H1 (cell line): ENCODE results near the gene SLC7A11. TPM values are rescaled to one million over a fixed set of nuclear protein-coding genes. Genes with fewer than 3 reads are reported as not detected.

Experiments used
- CTCF ChIA-PET: fragments of 300-600 bp; sonication (Branson Sonifier 250); formaldehyde crosslinking; loops from one replicate; lab custom pipeline; 2021; ENCODE audit not compliant: partially characterized antibody; lab: Charles Lee
- POLR2A ChIA-PET: fragments of 300-600 bp; sonication (Branson Sonifier 250); formaldehyde crosslinking; loops from one replicate; lab custom pipeline; 2021; ENCODE audit warnings: inconsistent platforms; ENCODE audit not compliant: partially characterized antibody; lab: Charles Lee
- DNase-seq, 2 experiments: peaks; one replicate each; pipeline versions ENCODE4 v3.0.0 to v3.0.0-alpha.2; 2010 to 2022; ENCODE audit warnings: low spot score in 2 of 2, low read depth in 1 of 2, mixed read lengths in 1 of 2
- FAIRE-seq: peaks from 2 replicates; lab custom pipeline; 2011; peaks lifted over from hg19 to GRCh38; lab: Jason Lieb, UNC
- H2AFZ ChIP-seq: 2 replicates; pipeline ENCODE4 v1.8.1; 2012; ENCODE audit warnings: low read length, inconsistent platforms
- H2AK5ac ChIP-seq: 2 replicates; pipeline ENCODE4 v1.6.1; 2013; ENCODE audit warnings: low read depth, low read length
- H2BK120ac ChIP-seq: replicated peaks from 2 replicates; pipeline ENCODE3; 2013; ENCODE audit warnings: low read depth, low read length, inconsistent platforms
- H2BK12ac ChIP-seq: 2 replicates; pipeline ENCODE4 v1.6.1; 2013; ENCODE audit warnings: low read depth, low read length
- H2BK15ac ChIP-seq: 2 replicates; pipeline ENCODE4 v1.6.1; 2013; ENCODE audit warnings: low read length
- H2BK20ac ChIP-seq: 2 replicates; pipeline ENCODE4 v1.6.1; 2013; ENCODE audit warnings: low read length
- H2BK5ac ChIP-seq: 2 replicates; pipeline ENCODE4 v1.6.1; 2013; ENCODE audit warnings: low read depth, low read length
- H3K14ac ChIP-seq: 2 replicates; pipeline ENCODE4 v1.6.1; 2013; ENCODE audit warnings: inconsistent platforms; ENCODE audit not compliant: insufficient read length
- H3K18ac ChIP-seq: 2 replicates; pipeline ENCODE4 v1.6.1; 2013; ENCODE audit warnings: low read length; ENCODE audit errors: extremely low read depth
- H3K23ac ChIP-seq: 2 replicates; pipeline ENCODE4 v1.6.1; 2013; ENCODE audit warnings: inconsistent platforms; ENCODE audit not compliant: insufficient read length
- H3K23me2 ChIP-seq: 2 replicates; pipeline ENCODE4 v1.6.1; 2013; ENCODE audit warnings: low read depth, low read length
- H3K27ac ChIP-seq: 2 replicates; pipeline ENCODE4 v1.6.1; 2011; ENCODE audit warnings: low read depth, low read length, inconsistent platforms
- H3K27me3 ChIP-seq, 4 experiments: replicated peaks in 1 of 4; 1 replicate in 1 of 4; 2 replicates in 3 of 4; pipeline versions ENCODE4 v1.6.1 to v1.8.1; 2011 to 2013; ENCODE audit warnings: low read length in 3 of 4, mild to moderate bottlenecking in 3 of 4, inconsistent platforms in 2 of 4, mixed read lengths in 2 of 4, moderate library complexity in 1 of 4; ENCODE audit not compliant: control insufficient read depth in 3 of 4, insufficient read depth in 3 of 4; ENCODE audit errors: extremely low read depth in 1 of 4
- H3K36me3 ChIP-seq, 4 experiments: 2 replicates each; pipeline versions ENCODE4 v1.6.1 to v1.8.1; 2011 to 2013; ENCODE audit warnings: mild to moderate bottlenecking in 4 of 4, low read length in 3 of 4, moderate library complexity in 2 of 4, control low read depth in 1 of 4, inconsistent platforms in 1 of 4; ENCODE audit not compliant: insufficient read depth in 4 of 4, control insufficient read depth in 2 of 4
- H3K4ac ChIP-seq: replicated peaks from 2 replicates; pipeline ENCODE3; 2013; ENCODE audit warnings: low read length, low read depth, mixed read lengths, inconsistent platforms; ENCODE audit not compliant: insufficient read length
- H3K4me1 ChIP-seq, 4 experiments: replicated peaks in 1 of 4; 1 replicate in 1 of 4; 2 replicates in 3 of 4; pipeline versions ENCODE4 v1.6.1 to v1.8.1; 2011 to 2013; ENCODE audit warnings: low read length in 3 of 4, inconsistent platforms in 2 of 4, mixed read lengths in 1 of 4; ENCODE audit not compliant: insufficient read depth in 4 of 4, control insufficient read depth in 3 of 4
- H3K4me2 ChIP-seq, 2 experiments: 2 replicates each; pipeline versions ENCODE4 v1.6.1 to v1.8.1; 2011 to 2013; ENCODE audit warnings: low read depth in 2 of 2, low read length in 2 of 2, control low read depth in 1 of 2, inconsistent platforms in 1 of 2, mild to moderate bottlenecking in 1 of 2; ENCODE audit not compliant: insufficient read depth in 1 of 2
- H3K4me3 ChIP-seq, 4 experiments: fragments of 200-600, 300-600 bp in 1 of 4; sonication (generic), shearing (Covaris generic), sonication (Bioruptor Twin) in 1 of 4; 2 replicates each; pipeline versions ENCODE4 v1.5.1 to v1.8.1; 2011 to 2016; ENCODE audit warnings: low read length in 4 of 4, low read depth in 3 of 4, control low read depth in 2 of 4, inconsistent platforms in 2 of 4, mild to moderate bottlenecking in 2 of 4, mixed read lengths in 1 of 4, moderate library complexity in 1 of 4; ENCODE audit not compliant: insufficient read depth in 2 of 4; ENCODE audit errors: extremely low read depth in 1 of 4
- H3K56ac ChIP-seq: replicated peaks from 2 replicates; pipeline ENCODE3; 2013; ENCODE audit warnings: low read depth, mild to moderate bottlenecking, mixed read lengths, low read length, inconsistent platforms; ENCODE audit not compliant: insufficient read length
- H3K79me1 ChIP-seq: 2 replicates; pipeline ENCODE4 v1.6.1; 2013; ENCODE audit warnings: low read depth, low read length, control low read depth
- H3K79me2 ChIP-seq, 2 experiments: 2 replicates each; pipeline versions ENCODE4 v1.6.1 to v1.8.1; 2012 to 2013; ENCODE audit warnings: low read length in 2 of 2, mild to moderate bottlenecking in 2 of 2, inconsistent platforms in 1 of 2; ENCODE audit not compliant: insufficient read depth in 2 of 2, control insufficient read depth in 1 of 2
- H3K9ac ChIP-seq, 4 experiments: replicated peaks in 1 of 4; 1 replicate in 1 of 4; 2 replicates in 3 of 4; pipeline versions ENCODE4 v1.6.1 to v1.8.1; 2011 to 2013; ENCODE audit warnings: low read depth in 3 of 4, low read length in 3 of 4, control low read depth in 2 of 4, mild to moderate bottlenecking in 2 of 4, moderate library complexity in 2 of 4, inconsistent platforms in 1 of 4; ENCODE audit errors: extremely low read depth in 1 of 4
- H3K9me3 ChIP-seq, 2 experiments: 2 replicates each; pipeline versions ENCODE4 v1.6.1 to v1.8.1; 2012 to 2013; ENCODE audit warnings: mild to moderate bottlenecking in 2 of 2, moderate library complexity in 2 of 2, control low read depth in 1 of 2, inconsistent platforms in 1 of 2, low read depth in 1 of 2, low read length in 1 of 2, mixed read lengths in 1 of 2; ENCODE audit not compliant: insufficient read depth in 2 of 2
- H4K20me1 ChIP-seq, 2 experiments: replicated peaks in 1 of 2; 2 replicates each; pipeline versions ENCODE3 to v1.8.1; 2011 to 2013; ENCODE audit warnings: inconsistent platforms in 2 of 2, low read length in 2 of 2, mild to moderate bottlenecking in 1 of 2; ENCODE audit not compliant: insufficient read depth in 2 of 2, control insufficient read depth in 1 of 2
- H4K5ac ChIP-seq: 2 replicates; pipeline ENCODE4 v1.6.1; 2013; ENCODE audit warnings: low read length, low read depth, mixed read lengths, inconsistent platforms; ENCODE audit not compliant: insufficient read length
- H4K8ac ChIP-seq: 2 replicates; pipeline ENCODE4 v1.8.0; 2013; ENCODE audit warnings: mild to moderate bottlenecking, moderate library complexity, low read length, inconsistent platforms; ENCODE audit not compliant: insufficient read depth; ENCODE audit errors: extremely low read depth
- H4K91ac ChIP-seq: replicated peaks from 2 replicates; pipeline ENCODE3; 2013; ENCODE audit warnings: low read length, mixed read lengths, inconsistent platforms; ENCODE audit not compliant: insufficient read length
- CREB1 ChIP-seq: IDR thresholded peaks from 2 replicates; pipeline ENCODE4 v1.6.1; 2012; ENCODE audit warnings: inconsistent platforms
- SIX5 ChIP-seq: IDR thresholded peaks from 2 replicates; pipeline ENCODE4 v1.6.1; 2011; ENCODE audit warnings: mild to moderate bottlenecking, low read depth, low read length
- WGBS, 2 experiments: shearing (Covaris generic) in 1 of 2; methylation state at CpG; one replicate each; pipeline versions ENCODE4 v1.1.6 to v1.1.7; 2013 to 2015; ENCODE audit warnings: low lambda C conversion rate in 2 of 2, mixed read lengths in 2 of 2, inconsistent platforms in 1 of 2, low coverage in 1 of 2, missing lambda C conversion rate in 1 of 2; ENCODE audit not compliant: insufficient replicate concordance in 2 of 2, insufficient coverage in 1 of 2, insufficient read length in 1 of 2; ENCODE audit errors: extremely low coverage in 1 of 2, missing lambda C conversion rate in 1 of 2; 5-methylcytosine and 5-hydroxymethylcytosine counted together
- polyA plus RNA-seq, 7 experiments: library from polyadenylated mRNA; depleted of rRNA in 3 of 7; stranded (reverse) in 5 of 7; unstranded in 2 of 7; fragments of >200 nt in 5 of 7; fragments of 200-250 nt in 2 of 7; gene quantifications; 1 replicate in 5 of 7; 2 replicates in 1 of 7; 4 replicates in 1 of 7; pipeline versions ENCODE4 v1.2.1 to v1.2.3, GENCODE V29; 2011 to 2013; ENCODE audit warnings: missing spikeins in 2 of 7, mixed read lengths in 2 of 7
- total RNA-seq: library from RNA; stranded (reverse); fragmentation: NEBNext Ultra II Directional; extraction: Animal tissue kit (Norgen Biotek cat#: 25700); gene quantifications from 2 replicates; pipeline ENCODE4 v1.2.1, GENCODE V29; 2021

SLC7A11 gene
- total and polyA plus RNA-seq, 2 of the 8 experiments (the other 6 are each of a cell fraction or from before 2014, with no cell fraction given), result 6.6 to 17.0 TPM

DNA sequence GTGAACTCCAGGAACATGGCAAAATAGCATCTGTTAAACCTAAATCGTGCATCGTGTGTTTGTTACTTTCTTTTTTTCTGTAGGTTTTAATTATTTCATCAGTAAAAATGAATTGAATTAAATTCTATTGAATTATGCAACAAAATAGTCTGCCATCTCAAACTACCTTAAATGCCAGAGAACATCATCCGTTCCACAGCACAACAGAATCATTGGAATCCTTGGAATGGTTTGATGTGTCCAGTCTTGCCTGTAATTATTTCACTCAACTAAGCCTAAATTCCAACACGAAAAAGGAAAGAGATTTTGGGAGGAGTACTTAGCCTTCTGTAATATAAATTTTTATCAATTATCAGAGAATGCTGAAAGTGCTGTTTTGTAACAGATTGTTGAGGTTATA, 17.1 kb upstream of the SLC7A11 start:
- H3K4me3 ChIP-seq, result no peak overlapping the region
- H3K23ac ChIP-seq, result no peak overlapping the region
- H3K9me3 ChIP-seq, result no peaks in the 10 kb centered on the region
- H3K4me2 ChIP-seq, result no peak overlapping the region
- no peaks in the 10 kb centered on the region for H3K4me1 ChIP-seq
- H4K91ac ChIP-seq, result no peak overlapping the region
- H2BK5ac ChIP-seq, result no peak overlapping the region
- no peaks in the 10 kb centered on the region; the same call in 1 of the 2 replicates for H3K23me2 ChIP-seq
- no peak overlapping the region for H3K4ac ChIP-seq
- H2AK5ac ChIP-seq, result no peak overlapping the region
- TF ChIP-seq SIX5 (no peak), CREB1 (no peak)
- no peaks in the 10 kb centered on the region for H4K20me1 ChIP-seq
- FAIRE-seq (no peak), DNase-seq (no peak)
- H3K27ac ChIP-seq, result no peak overlapping the region
- ChIA-PET POLR2A (no interaction called here), CTCF (no interaction called here)
- H3K18ac ChIP-seq, result no peak overlapping the region
- H3K56ac ChIP-seq, result no peak overlapping the region
- no peaks in the 10 kb centered on the region for H3K79me2 ChIP-seq
- no peak overlapping the region for H4K8ac ChIP-seq
- H3K14ac ChIP-seq, result no peak overlapping the region
- no peak overlapping the region for H4K5ac ChIP-seq
- no peaks in the 10 kb centered on the region for H3K79me1 ChIP-seq
- H2BK12ac ChIP-seq, result no peak overlapping the region
- no peaks in the 10 kb centered on the region for H3K36me3 ChIP-seq
- H2BK120ac ChIP-seq, result no peak overlapping the region
- 79% methylated on average over 4 of the region's 4 CpGs; no CpG with 5 or more reads in 1 of the 2 experiments for WGBS, 2 experiments
- H2BK15ac ChIP-seq, result no peak overlapping the region
- no peaks in the 10 kb centered on the region for H3K27me3 ChIP-seq
- no peak overlapping the region for H2AFZ ChIP-seq
- H2BK20ac ChIP-seq, result no peak overlapping the region
- no peak overlapping the region for H3K9ac ChIP-seq
